Measurements from ENCODE around the gene PRR5L.

- TF ChIP-seq EP300 (IDR thresholded peaks at IDR 0.05; ENCODE audit: borderline replicate concordance in 1 of 2, low read depth in 1 of 2, low read length in 1 of 2) (no peak), EZH2phosphoT487 (IDR thresholded peaks at IDR 0.05; ENCODE audit: borderline replicate concordance, low read depth) (no peak), MAX (IDR thresholded peaks at IDR 0.05; ENCODE audit: low read depth) (no peak), CTCF (IDR thresholded peaks at IDR 0.05) (no peak), POLR2AphosphoS5 (IDR thresholded peaks at IDR 0.05; ENCODE audit: low read depth, low read length) (no peak)
Measured at GRCh38 chr11:36463781-36464180, 167.7 kb downstream of the PRR5L start.

Measured in SK-N-SH (cell line).